Measurements from ENCODE around the gene SDK1. TPM values are rescaled to one million over a fixed set of nuclear protein-coding genes. Genes with fewer than 3 reads are reported as not detected.

Gene SDK1
- polyA plus RNA-seq, 2 of the 4 experiments (the other 2 are of a cell fraction), result 0.12 to 0.28 TPM

DNA sequence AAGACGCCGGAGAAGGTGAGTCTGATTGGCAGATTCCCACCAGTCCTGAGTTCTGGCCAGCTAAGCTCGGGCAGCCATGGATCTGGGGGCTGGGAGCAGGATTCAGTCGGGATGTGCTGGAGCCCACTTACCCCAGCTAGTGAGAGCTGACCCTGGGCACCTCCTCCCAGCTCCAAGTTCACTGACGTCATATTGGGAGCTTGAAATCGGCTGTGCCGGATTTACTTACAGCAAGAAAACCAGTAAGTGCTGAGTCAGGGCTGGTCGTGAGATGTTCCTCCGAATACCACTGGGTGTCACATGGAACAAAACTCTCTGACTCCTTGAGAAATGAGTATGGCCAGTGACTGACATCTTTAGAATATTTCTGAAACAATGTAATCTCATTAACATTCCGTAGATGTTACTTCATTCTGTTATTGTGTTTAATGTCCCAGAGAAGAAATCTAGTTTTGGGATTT is 621.2 kb downstream of the SDK1 start (continued):
- TF ChIP-seq, protein P1, sequence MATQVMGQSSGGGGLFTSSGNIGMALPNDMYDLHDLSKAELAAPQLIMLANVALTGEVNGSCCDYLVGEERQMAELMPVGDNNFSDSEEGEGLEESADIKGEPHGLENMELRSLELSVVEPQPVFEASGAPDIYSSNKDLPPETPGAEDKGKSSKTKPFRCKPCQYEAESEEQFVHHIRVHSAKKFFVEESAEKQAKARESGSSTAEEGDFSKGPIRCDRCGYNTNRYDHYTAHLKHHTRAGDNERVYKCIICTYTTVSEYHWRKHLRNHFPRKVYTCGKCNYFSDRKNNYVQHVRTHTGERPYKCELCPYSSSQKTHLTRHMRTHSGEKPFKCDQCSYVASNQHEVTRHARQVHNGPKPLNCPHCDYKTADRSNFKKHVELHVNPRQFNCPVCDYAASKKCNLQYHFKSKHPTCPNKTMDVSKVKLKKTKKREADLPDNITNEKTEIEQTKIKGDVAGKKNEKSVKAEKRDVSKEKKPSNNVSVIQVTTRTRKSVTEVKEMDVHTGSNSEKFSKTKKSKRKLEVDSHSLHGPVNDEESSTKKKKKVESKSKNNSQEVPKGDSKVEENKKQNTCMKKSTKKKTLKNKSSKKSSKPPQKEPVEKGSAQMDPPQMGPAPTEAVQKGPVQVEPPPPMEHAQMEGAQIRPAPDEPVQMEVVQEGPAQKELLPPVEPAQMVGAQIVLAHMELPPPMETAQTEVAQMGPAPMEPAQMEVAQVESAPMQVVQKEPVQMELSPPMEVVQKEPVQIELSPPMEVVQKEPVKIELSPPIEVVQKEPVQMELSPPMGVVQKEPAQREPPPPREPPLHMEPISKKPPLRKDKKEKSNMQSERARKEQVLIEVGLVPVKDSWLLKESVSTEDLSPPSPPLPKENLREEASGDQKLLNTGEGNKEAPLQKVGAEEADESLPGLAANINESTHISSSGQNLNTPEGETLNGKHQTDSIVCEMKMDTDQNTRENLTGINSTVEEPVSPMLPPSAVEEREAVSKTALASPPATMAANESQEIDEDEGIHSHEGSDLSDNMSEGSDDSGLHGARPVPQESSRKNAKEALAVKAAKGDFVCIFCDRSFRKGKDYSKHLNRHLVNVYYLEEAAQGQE (IDR thresholded peaks at IDR 0.05), result no peak
- TF ChIP-seq MAFK (IDR thresholded peaks at IDR 0.05; ENCODE audit: partially characterized antibody) (peak; percentile 100), SREBF2 (IDR thresholded peaks at IDR 0.05) (no peak), ZNF302 (CRISPR knock-in tag; IDR thresholded peaks at IDR 0.05) (no peak), HOXB5 (CRISPR knock-in tag; IDR thresholded peaks at IDR 0.05) (no peak), ESRRA (IDR thresholded peaks at IDR 0.05; ENCODE audit: borderline replicate concordance, low read length) (no peak), EP300 (IDR thresholded peaks at IDR 0.05) (no peak), BHLHE40 (IDR thresholded peaks at IDR 0.05; ENCODE audit: low read depth, low read length) (no peak), EHF (CRISPR knock-in tag; IDR thresholded peaks at IDR 0.05) (no peak), FOSL2 (IDR thresholded peaks at IDR 0.05) (no peak), FOSL2 (CRISPR knock-in tag; IDR thresholded peaks at IDR 0.05) (peak; percentile 16; the same call in 1 of the 2 replicates), JUNB (IDR thresholded peaks at IDR 0.05) (no peak), CHD2 (IDR thresholded peaks at IDR 0.05; ENCODE audit: low read length, partially characterized antibody) (no peak), HOXA7 (CRISPR knock-in tag; IDR thresholded peaks at IDR 0.05) (no peak), POLR2A (IDR thresholded peaks at IDR 0.05; ENCODE audit: low read length) (no peak)

- Histone ChIP-seq H3K27ac (peak overlapping the region in 1 of 2 experiments; percentile 31; a peak in 1 of 6 replicates), H3K4me3 (no peak overlapping the region), H3K4me1 (peaks cover 7% of the 10 kb centered on the region), H3K4me2 (no peak overlapping the region), H3K9me3 (no peaks in the 10 kb centered on the region)
- no peak for TF ChIP-seq EHMT2 (IDR thresholded peaks at IDR 0.05; ENCODE audit: low read depth)
- TF ChIP-seq FOSL2 (IDR thresholded peaks at IDR 0.05), result no peak
- no peak for TF ChIP-seq FOSL2 (CRISPR knock-in tag; IDR thresholded peaks at IDR 0.05)
- TF ChIP-seq RNF2 (IDR thresholded peaks at IDR 0.05; ENCODE audit: borderline replicate concordance, low read depth), result no peak
- TF ChIP-seq RAD21 (conservative IDR thresholded peaks at IDR 0.05 in 1 of 2, IDR thresholded peaks at IDR 0.05 in 1 of 2), result no peak
- no peak for TF ChIP-seq ESRRA (IDR thresholded peaks at IDR 0.05; ENCODE audit: borderline replicate concordance, low read length)
- FAIRE-seq (no peak), DNase-seq (ENCODE audit: low read depth in 1 of 2, low spot score in 1 of 2) (no peak), ATAC-seq (no peak)
- WGBS (ENCODE audit: missing lambda C conversion rate), result 66% methylated on average over 10 of the region's 10 CpGs
- ChIA-PET POLR2A (no interaction called here), CTCF (interaction anchor here (0.6 to 1.3 kb wide), 6 partner anchors 74 to 558 kb away, joined by 3 to 4 read pairs (median 3); no protein-coding TSS in a partner anchor)
These were observed 622.4 kb downstream of the SDK1 start for GRCh38 chr7:3923307-3923918.

- H3K9me3 ChIP-seq, result no peaks in the 10 kb centered on the region
- TF ChIP-seq ATOH8 (CRISPR knock-in tag; IDR thresholded peaks at IDR 0.05; ENCODE audit: low read depth) (no peak), HOXB5 (CRISPR knock-in tag; IDR thresholded peaks at IDR 0.05) (no peak), CHD2 (IDR thresholded peaks at IDR 0.05; ENCODE audit: low read length, partially characterized antibody) (no peak), FOXS1 (CRISPR knock-in tag; IDR thresholded peaks at IDR 0.05) (no peak), ESRRA (IDR thresholded peaks at IDR 0.05; ENCODE audit: borderline replicate concordance, low read length) (no peak), HOXB13 (CRISPR knock-in tag; IDR thresholded peaks at IDR 0.05; ENCODE audit: low read depth) (no peak)
- no peak for DNase-seq (ENCODE audit: low read depth in 1 of 2, low spot score in 1 of 2)
- no peak for ATAC-seq
- no peak overlapping the region for H3K27ac ChIP-seq
- WGBS (ENCODE audit: missing lambda C conversion rate), result 76% methylated on average over 14 of the region's 14 CpGs
- no peak overlapping the region for H3K4me2 ChIP-seq
- no peak for FAIRE-seq
- H3K4me1 ChIP-seq, result peaks cover 7% of the 10 kb centered on the region
- CTCF ChIA-PET, result interaction anchor here (0.7 to 1.3 kb wide), 3 partner anchors 27 to 557 kb away, joined by 3 to 4 read pairs (median 3); no protein-coding TSS in a partner anchor
- H3K4me3 ChIP-seq, result no peak overlapping the region
- POLR2A ChIA-PET, result no interaction called here
These were observed 623.2 kb downstream of the SDK1 start for GRCh38 chr7:3924277-3924676.

Measured in A549 (cell line).